NB4 (cell line): Measurements from ENCODE around the gene UTP25.

ENCODE experiments used
- CTCF ChIP-seq: IDR thresholded peaks from one replicate; pipeline ENCODE4 v1.5.1; 2012; ENCODE audit warnings: low read depth, low read length
- POLR2A ChIP-seq: IDR thresholded peaks from 2 replicates; pipeline ENCODE4 v1.6.1; 2011; ENCODE audit warnings: mild to moderate bottlenecking; ENCODE audit not compliant: insufficient read length; ENCODE audit errors: extremely low read depth

- TF ChIP-seq CTCF: no peak
- TF ChIP-seq POLR2A: no peak
Observed at GRCh38 chr1:209895709-209896108, 67.9 kb downstream of the UTP25 start.
